ENCODE measurements around the gene FXYD1.

Gene FXYD1

GRCh38 chr19:35155441-35155840, 16.8 kb downstream of the FXYD1 start:
- peak overlapping the region; percentile 81 for H3K4me3 ChIP-seq (ENCODE audit: low read depth, low read length)
- DNase-seq (ENCODE audit: low read depth): no peak

- DNase-seq (ENCODE audit: low read depth): no peak
- peak overlapping the region; percentile 81 for H3K4me3 ChIP-seq (ENCODE audit: low read depth, low read length)
These were observed 17.5 kb downstream of the FXYD1 start for GRCh38 chr19:35155981-35156672.

GRCh38 chr19:35156673-35157014, 18.0 kb downstream of the FXYD1 start:
- DNase-seq (ENCODE audit: low read depth): no peak
- H3K4me3 ChIP-seq (ENCODE audit: low read depth, low read length): no peak overlapping the region

- DNase-seq (ENCODE audit: low read depth): no peak
- H3K4me3 ChIP-seq (ENCODE audit: low read depth, low read length): no peak overlapping the region
These were observed 18.8 kb downstream of the FXYD1 start for GRCh38 chr19:35157431-35157830.

GRCh38 chr19:35159606-35160005, 21.0 kb downstream of the FXYD1 start:
- DNase-seq (ENCODE audit: low read depth): no peak
- H3K4me3 ChIP-seq (ENCODE audit: low read depth, low read length): no peak overlapping the region

GRCh38 chr19:35160629-35161433, 22.2 kb downstream of the FXYD1 start:
- H3K4me3 ChIP-seq (ENCODE audit: low read depth, low read length): no peak overlapping the region
- no peak for DNase-seq (ENCODE audit: low read depth)

- no peak overlapping the region for H3K4me3 ChIP-seq (ENCODE audit: low read depth, low read length)
- DNase-seq (ENCODE audit: low read depth): no peak
These were observed 22.8 kb downstream of the FXYD1 start for GRCh38 chr19:35161434-35161743.

GRCh38 chr19:35162471-35163326, 24.1 kb downstream of the FXYD1 start:
- DNase-seq (ENCODE audit: low read depth): no peak

GRCh38 chr19:35164418-35164817, 25.8 kb downstream of the FXYD1 start:
- no peak overlapping the region for H3K4me3 ChIP-seq (ENCODE audit: low read depth, low read length)
- no peak for DNase-seq (ENCODE audit: low read depth)

More at GRCh38 chr19:35162471-35163326, 24.1 kb downstream of the FXYD1 start:
- no peak overlapping the region for H3K4me3 ChIP-seq (ENCODE audit: low read depth, low read length)

GRCh38 chr19:35165200-35166058, 26.8 kb downstream of the FXYD1 start:
- no peak for DNase-seq (ENCODE audit: low read depth)
- no peak overlapping the region for H3K4me3 ChIP-seq (ENCODE audit: low read depth, low read length)

GRCh38 chr19:35166100-35167063, 27.8 kb downstream of the FXYD1 start:
- no peak for DNase-seq (ENCODE audit: low read depth)

GRCh38 chr19:35167251-35168119, 28.9 kb downstream of the FXYD1 start:
- no peak overlapping the region for H3K4me3 ChIP-seq (ENCODE audit: low read depth, low read length)
- DNase-seq (ENCODE audit: low read depth): no peak

More at GRCh38 chr19:35166100-35167063, 27.8 kb downstream of the FXYD1 start:
- H3K4me3 ChIP-seq (ENCODE audit: low read depth, low read length): no peak overlapping the region

- no peak overlapping the region for H3K4me3 ChIP-seq (ENCODE audit: low read depth, low read length)
- DNase-seq (ENCODE audit: low read depth): no peak
These were observed 29.6 kb downstream of the FXYD1 start for GRCh38 chr19:35168196-35168595.

- no peak for DNase-seq (ENCODE audit: low read depth)
- no peak overlapping the region for H3K4me3 ChIP-seq (ENCODE audit: low read depth, low read length)
These were observed 30.8 kb downstream of the FXYD1 start for GRCh38 chr19:35169221-35169995.

- DNase-seq (ENCODE audit: low read depth): no peak
- H3K4me3 ChIP-seq (ENCODE audit: low read depth, low read length): no peak overlapping the region
These were observed 31.9 kb downstream of the FXYD1 start for GRCh38 chr19:35170359-35171061.

GRCh38 chr19:35171730-35172129, 33.1 kb downstream of the FXYD1 start:
- DNase-seq (ENCODE audit: low read depth): no peak
- H3K4me3 ChIP-seq (ENCODE audit: low read depth, low read length): no peak overlapping the region
